Measurements from ENCODE around the gene C5orf24.

GRCh38 chr5:134887593-134888159, 41.9 kb downstream of the C5orf24 start:
- TF ChIP-seq EZH2 (IDR thresholded peaks at IDR 0.05; ENCODE audit: insufficient read depth, poor library complexity, severe bottlenecking) (no peak), EZH2phosphoT487 (IDR thresholded peaks at IDR 0.05; ENCODE audit: insufficient read depth, low read depth) (no peak)
